T-helper 2 cell treated with Interferon-gamma antibody and Interleukin-4, amounts not matched to agents 100 ng/mL and 5 ng/mL, for 36 hours (primary cell): ENCODE results near the gene PDK4. TPM values are rescaled to one million over a fixed set of nuclear protein-coding genes. Genes with fewer than 3 reads are reported as not detected.

Experiments
- intact Hi-C: fragments of 100-400 bp; cut with micrococcal nuclease; formaldehyde crosslinking; loops from one replicate; pipeline ENCODE4 v1.15.1; 2023
- total RNA-seq: library from RNA; stranded (reverse); gene quantifications from 2 replicates; pipeline ENCODE4 v1.2.3, GENCODE V29; 2022

Gene PDK4
- total RNA-seq, 1 donor from 2014 or later: not detected

- intact Hi-C loops: no loop called here
Measured at GRCh38 chr7:95534796-95535195, 61.5 kb downstream of the PDK4 start.

Other genes with a start within 250 kb of the PDK4 start
- gene PON3, start 200.1 kb downstream of the PDK4 start, total RNA-seq: 0.25 TPM in 1 of 2 replicates, not detected in the other
- 12.3 and 13.8 TPM in 2 replicates for gene PON2, start 161.5 kb downstream of the PDK4 start, total RNA-seq
- gene ASB4, start 110.6 kb downstream of the PDK4 start, total RNA-seq: not detected in 2 replicates
- gene DYNC1I1, start 176.0 kb upstream of the PDK4 start, total RNA-seq: not detected in 2 replicates